Liver (tissue), 9 donors: ENCODE results near the gene IKZF1. TPM values are rescaled to one million over a fixed set of nuclear protein-coding genes. Genes with fewer than 3 reads are reported as not detected.

ENCODE experiments used
- DNase-seq: peaks from one replicate; pipeline ENCODE4 v3.0.0-alpha.2; 2017; ENCODE audit warnings: low spot score
- H3K27ac ChIP-seq, 2 donors: one replicate each; pipeline ENCODE4 v1.7.0; 2013; ENCODE audit warnings: inconsistent platforms in 2 of 2, low read length in 2 of 2, control low read depth in 1 of 2, low read depth in 1 of 2, mild to moderate bottlenecking in 1 of 2
- H3K27me3 ChIP-seq, 4 donors: one replicate each; pipeline versions ENCODE4 v1.6.1 to v1.7.0; 2013; ENCODE audit warnings: low read length in 3 of 4, inconsistent platforms in 1 of 4, mild to moderate bottlenecking in 1 of 4, moderate library complexity in 1 of 4; ENCODE audit not compliant: control insufficient read depth in 4 of 4, insufficient read depth in 4 of 4
- H3K36me3 ChIP-seq, 4 donors: one replicate each; pipeline versions ENCODE4 v1.6.1 to v1.7.0; 2013; ENCODE audit warnings: low read length in 3 of 4, mild to moderate bottlenecking in 3 of 4, low read depth in 1 of 4, moderate library complexity in 1 of 4; ENCODE audit not compliant: control insufficient read depth in 4 of 4, insufficient read depth in 3 of 4
- H3K4me1 ChIP-seq, 4 donors: one replicate each; pipeline versions ENCODE4 v1.6.1 to v1.7.0; 2013; ENCODE audit warnings: low read length in 3 of 4, mild to moderate bottlenecking in 3 of 4, moderate library complexity in 1 of 4; ENCODE audit not compliant: control insufficient read depth in 4 of 4, insufficient read depth in 4 of 4
- H3K4me3 ChIP-seq, 3 donors: one replicate each; pipeline versions ENCODE4 v1.6.1 to v1.7.0; 2013; ENCODE audit warnings: low read length in 3 of 3, control low read depth in 1 of 3, low read depth in 1 of 3, mild to moderate bottlenecking in 1 of 3
- H3K9ac ChIP-seq, 2 donors: one replicate each; pipeline ENCODE4 v1.7.0; 2013; ENCODE audit warnings: low read length in 2 of 2, mild to moderate bottlenecking in 2 of 2, moderate library complexity in 2 of 2, control low read depth in 1 of 2, low read depth in 1 of 2
- H3K9me3 ChIP-seq, 4 donors: one replicate each; pipeline versions ENCODE4 v1.6.1 to v1.7.0; 2013; ENCODE audit warnings: low read length in 3 of 4; ENCODE audit not compliant: control insufficient read depth in 4 of 4
- ATF3 ChIP-seq: IDR thresholded peaks from 2 replicates; pipeline ENCODE4 v1.6.1; 2016; ENCODE audit warnings: antibody characterized with exemption
- CTCF ChIP-seq: fragments of 150-350 bp; IDR thresholded peaks from 2 replicates; pipeline ENCODE4 v1.5.1; 2017; ENCODE audit warnings: improper control_type of control experiment, low read depth, low read length; ENCODE audit not compliant: missing input control
- EGR1 ChIP-seq, 2 donors: IDR thresholded peaks; 2 replicates each; pipeline ENCODE4 v1.6.1; 2016 to 2018; ENCODE audit warnings: antibody characterized with exemption in 2 of 2, low read depth in 2 of 2
- FOXA1 ChIP-seq: IDR thresholded peaks from 2 replicates; pipeline ENCODE4 v1.6.1; 2016; ENCODE audit warnings: antibody characterized with exemption
- FOXA2 ChIP-seq: IDR thresholded peaks from 2 replicates; pipeline ENCODE4 v1.6.1; 2016; ENCODE audit warnings: antibody characterized with exemption
- GABPA ChIP-seq, 2 donors: IDR thresholded peaks in 1 of 2; conservative IDR thresholded peaks in 1 of 2; 2 replicates each; pipeline ENCODE4 v1.6.1; 2016; ENCODE audit warnings: antibody characterized with exemption in 2 of 2, mild to moderate bottlenecking in 1 of 2, moderate library complexity in 1 of 2
- HNF4A ChIP-seq, 2 donors: conservative IDR thresholded peaks; 2 replicates each; pipeline ENCODE4 v1.6.1; 2016; ENCODE audit warnings: antibody characterized with exemption in 2 of 2, mild to moderate bottlenecking in 2 of 2
- HNF4G ChIP-seq: IDR thresholded peaks from 2 replicates; pipeline ENCODE4 v1.6.1; 2016; ENCODE audit warnings: antibody characterized with exemption
- JUND ChIP-seq, 2 donors: IDR thresholded peaks; 2 replicates each; pipeline ENCODE4 v1.6.1; 2016; ENCODE audit warnings: antibody characterized with exemption in 2 of 2
- MAX ChIP-seq: IDR thresholded peaks from 2 replicates; pipeline ENCODE4 v1.6.1; 2016; ENCODE audit warnings: antibody characterized with exemption
- NR2F2 ChIP-seq: IDR thresholded peaks from 2 replicates; pipeline ENCODE4 v1.6.1; 2016; ENCODE audit warnings: antibody characterized with exemption
- RXRA ChIP-seq, 2 donors: IDR thresholded peaks; 2 replicates each; pipeline ENCODE4 v1.6.1; 2017 to 2018; ENCODE audit warnings: antibody characterized with exemption in 2 of 2, mild to moderate bottlenecking in 1 of 2
- SP1 ChIP-seq: IDR thresholded peaks from 2 replicates; pipeline ENCODE4 v1.6.1; 2018; ENCODE audit warnings: antibody characterized with exemption, mild to moderate bottlenecking
- YY1 ChIP-seq: IDR thresholded peaks from 2 replicates; pipeline ENCODE4 v1.6.1; 2016; ENCODE audit warnings: antibody characterized with exemption, mild to moderate bottlenecking
- ZBTB33 ChIP-seq: IDR thresholded peaks from 2 replicates; pipeline ENCODE4 v1.6.1; 2016; ENCODE audit warnings: antibody characterized with exemption
- WGBS: extraction: QIAGEN DNeasy Blood & Tissue Kit; methylation state at CpG from one replicate; pipeline ENCODE4 v1.1.7; 2013; 5-methylcytosine and 5-hydroxymethylcytosine counted together
- polyA plus RNA-seq, 2 donors: library from polyadenylated mRNA; stranded (reverse) in 1 of 2; unstranded in 1 of 2; fragments of 200-250 nt in 1 of 2; fragments of >200 nt in 1 of 2; fragmentation: Nextera tagmentation in 1 of 2; extraction: Ambion mirVana in 1 of 2; gene quantifications; one replicate each; pipeline versions ENCODE4 v1.2.1 to v1.2.3, GENCODE V29; 2013 to 2015
- total RNA-seq, 2 donors: library from RNA; depleted of rRNA; stranded (reverse); fragments of >200 nt; gene quantifications; one replicate each; pipeline ENCODE4 v1.2.3, GENCODE V29; 2014
- donor health status: healthy.
- donor health status: healthy.
- donor health status: healthy.
- donor health status: healthy.
- donor health status: healthy.

Gene IKZF1
- total and polyA plus RNA-seq, 4 donors = 1.6 to 43.5 (median 6.2) TPM

GRCh38 chr7:50275430-50275829 lies 29.1 kb upstream of the IKZF1 start:
- TF ChIP-seq JUND (IDR thresholded peaks at IDR 0.05) (no peak), YY1 (no peak), GABPA (IDR thresholded peaks at IDR 0.05 in 1 of 2, conservative IDR thresholded peaks at IDR 0.05 in 1 of 2) (no peak), SP1 (no peak), FOXA1 (no peak), NR2F2 (no peak), FOXA2 (no peak), CTCF (no peak), ZBTB33 (no peak), RXRA (IDR thresholded peaks at IDR 0.05) (no peak), MAX (no peak), ATF3 (no peak), HNF4A (conservative IDR thresholded peaks at IDR 0.05) (no peak)
- Histone ChIP-seq H3K27ac (no peak overlapping the region), H3K27me3 (no peaks in the 10 kb centered on the region), H3K4me3 (no peak overlapping the region), H3K36me3 (no peaks in the 10 kb centered on the region), H3K9ac (no peak overlapping the region), H3K9me3 (no peaks in the 10 kb centered on the region), H3K4me1 (peaks cover 0 to 2% (median 0%) of the 10 kb centered on the region in 4 donors)
- DNase-seq = no peak
- 68% methylated on average over 4 of the region's 4 CpGs for WGBS

GRCh38 chr7:50276483-50276882 lies 28.0 kb upstream of the IKZF1 start:
- no peak overlapping the region for H3K27ac ChIP-seq
- no peak for DNase-seq
- H3K9ac ChIP-seq = no peak overlapping the region
- WGBS = 29% methylated on average over 1 of the region's 1 CpG
- H3K4me1 ChIP-seq = peaks cover 0 to 2% (median 0%) of the 10 kb centered on the region in 4 donors
- no peaks in the 10 kb centered on the region for H3K36me3 ChIP-seq
- no peak overlapping the region for H3K4me3 ChIP-seq
- no peaks in the 10 kb centered on the region for H3K9me3 ChIP-seq
- H3K27me3 ChIP-seq = no peaks in the 10 kb centered on the region
- no peak for TF ChIP-seq CTCF
- TF ChIP-seq ZBTB33 = no peak
- TF ChIP-seq JUND (IDR thresholded peaks at IDR 0.05) = no peak
- TF ChIP-seq SP1 = no peak
- TF ChIP-seq FOXA1 = no peak
- TF ChIP-seq RXRA (IDR thresholded peaks at IDR 0.05) = no peak
- no peak for TF ChIP-seq EGR1 (IDR thresholded peaks at IDR 0.05; ENCODE audit: low read depth in 2 of 2)
- TF ChIP-seq HNF4G = no peak
- TF ChIP-seq YY1 = no peak
- no peak for TF ChIP-seq FOXA2
